DMS79 treated with DMSO at 0.1 percent for 48 hours (cell line): ENCODE measurements around the gene CLCNKA.
"Not testable (repeated sequence)": the region's sequence is repeated elsewhere in the genome, so short reads cannot be mapped to it uniquely, and the experiment has no call there.

Experiments
- DNase-seq: peaks from one replicate; lab custom pipeline; 2025; lab: John Stamatoyannopoulos, UW

Gene CLCNKA

DNA sequence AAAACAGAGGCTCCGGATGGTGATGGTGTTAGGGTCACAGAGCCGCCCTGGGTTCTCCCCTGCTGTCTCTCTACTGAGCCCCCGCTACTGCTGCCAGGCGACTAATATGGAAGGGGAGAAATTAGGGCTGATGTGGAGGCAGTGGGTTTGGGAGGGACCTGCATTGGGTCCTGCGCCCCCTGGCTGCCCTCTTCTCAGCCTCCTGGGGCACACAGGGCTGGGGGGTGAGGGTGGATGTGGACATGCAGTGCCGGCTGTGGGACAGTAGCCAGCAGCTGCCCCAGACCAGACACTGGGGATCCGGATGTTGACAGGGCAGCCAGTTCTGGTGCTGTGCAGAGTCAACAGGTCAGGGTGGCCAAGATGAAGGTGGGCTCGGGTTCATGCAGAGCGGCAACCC, 20.3 kb downstream of the CLCNKA start:
- DNase-seq = no peak

DNA sequence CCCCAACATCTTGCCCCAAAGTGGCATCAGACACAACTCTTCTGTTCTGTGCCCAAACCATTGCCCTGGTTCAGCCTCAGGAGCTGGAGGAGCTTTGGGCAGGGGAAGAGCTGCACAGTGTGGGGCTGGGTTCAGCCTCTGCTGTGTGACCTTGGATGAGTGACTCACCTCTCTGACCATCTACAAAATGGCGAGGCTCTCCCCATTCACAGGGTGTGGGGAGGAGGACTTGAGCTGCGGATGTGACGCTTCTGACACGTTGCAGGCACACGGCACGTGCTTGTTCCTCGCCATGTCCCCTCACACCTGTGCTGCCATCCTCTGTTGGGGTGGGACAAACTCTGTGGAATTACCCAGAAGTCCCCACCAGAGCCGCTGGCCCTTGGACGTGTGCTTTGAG, 20.8 kb downstream of the CLCNKA start:
- DNase-seq = not testable (repeated sequence)

DNA sequence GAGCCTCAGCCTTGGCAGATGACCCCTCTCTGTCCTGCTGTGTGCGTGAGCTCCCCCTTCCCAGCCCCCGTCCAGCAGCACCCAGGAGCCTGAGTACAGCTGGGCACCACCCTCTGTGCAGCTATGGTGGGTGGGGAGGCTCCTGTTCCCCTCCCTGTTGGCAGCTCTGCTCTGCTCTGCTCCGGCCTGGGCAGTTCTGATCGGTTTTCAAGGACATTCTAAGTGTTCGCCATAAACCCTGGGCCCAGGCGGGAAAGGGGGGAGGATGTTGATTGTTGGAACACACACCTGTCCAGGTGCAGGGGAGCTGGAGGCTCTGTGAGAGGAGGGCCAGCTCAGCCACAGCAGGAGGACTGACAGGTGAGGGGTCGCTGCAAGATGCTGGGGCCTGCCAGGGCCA, 21.7 kb downstream of the CLCNKA start, which contains the start of gene CLCNKB:
CLCNKB (plus strand) TSS at position 262 of the 400 bp plus-strand sequence. CDS start 711 bp downstream, outside the sequence.
- DNase-seq = peak; percentile 81

DNA sequence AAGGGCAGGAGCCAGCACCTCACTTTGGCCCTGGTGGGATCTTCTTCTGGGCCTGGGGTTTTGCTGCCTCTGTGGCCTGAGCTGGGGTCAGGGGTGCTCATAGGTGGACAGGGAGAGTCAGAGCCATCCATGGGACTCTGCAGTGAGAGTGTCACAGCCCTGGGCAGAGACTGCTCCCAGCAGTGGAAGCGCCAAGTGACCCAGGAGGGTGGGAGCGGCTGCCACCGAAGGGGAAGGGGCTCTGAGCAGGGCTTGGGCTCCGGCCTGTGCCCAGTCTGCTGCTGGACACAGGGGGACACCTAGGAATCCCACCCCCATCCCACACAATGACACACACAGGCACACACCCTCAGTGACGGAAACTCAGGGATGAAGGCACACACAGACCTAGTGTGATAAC, 22.1 kb downstream of the CLCNKA start:
- DNase-seq = no peak

DNA sequence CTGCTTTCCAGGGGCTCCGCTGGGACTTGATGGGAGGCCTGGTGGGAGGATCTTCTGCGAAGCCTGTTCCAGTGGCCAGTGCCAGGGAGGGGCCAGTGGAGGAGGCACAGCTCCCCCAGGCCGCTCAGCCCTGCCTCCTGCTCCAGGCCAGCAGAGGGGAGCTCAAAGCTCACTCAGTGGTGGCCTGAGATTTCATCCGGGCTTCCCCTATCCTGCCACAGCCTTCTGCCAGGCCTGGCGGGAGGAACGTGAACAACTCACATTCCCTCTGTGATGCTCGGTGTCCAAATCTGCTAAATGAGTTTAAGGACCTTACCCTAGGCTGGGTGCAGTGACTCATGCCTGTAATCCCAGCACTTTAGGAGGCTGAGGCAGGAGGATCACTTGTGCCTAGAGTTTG, 25.0 kb downstream of the CLCNKA start:
- no peak for DNase-seq

DNA sequence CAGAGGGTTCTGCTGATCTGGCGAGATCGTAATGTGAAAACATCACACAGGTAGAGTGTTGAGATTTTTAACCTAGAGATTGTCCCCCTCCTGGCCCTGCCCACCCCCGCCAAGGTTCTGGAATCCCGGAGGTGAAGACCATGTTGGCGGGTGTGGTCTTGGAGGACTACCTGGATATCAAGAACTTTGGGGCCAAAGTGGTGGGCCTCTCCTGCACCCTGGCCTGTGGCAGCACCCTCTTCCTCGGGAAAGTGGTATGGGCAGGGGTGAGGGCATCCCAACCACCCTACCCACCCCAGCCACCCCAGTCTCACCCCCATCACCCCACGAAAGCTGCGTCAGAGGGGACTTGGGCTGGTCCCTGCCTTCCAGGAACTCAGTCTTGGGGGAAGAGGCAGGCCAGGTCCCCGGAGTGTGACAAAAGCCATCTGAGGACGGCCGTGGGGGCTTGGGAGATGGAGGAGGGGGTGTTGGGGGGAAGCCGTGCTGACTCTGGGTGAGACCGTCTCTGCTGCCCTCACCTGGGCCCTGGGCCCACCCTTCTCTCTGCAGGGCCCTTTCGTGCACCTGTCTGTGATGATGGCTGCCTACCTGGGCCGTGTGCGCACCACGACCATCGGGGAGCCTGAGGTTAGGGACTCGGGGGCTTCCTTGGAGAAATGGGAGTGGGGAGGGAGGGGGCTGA, 26.1 kb downstream of the CLCNKA start:
- DNase-seq = no peak

DNA sequence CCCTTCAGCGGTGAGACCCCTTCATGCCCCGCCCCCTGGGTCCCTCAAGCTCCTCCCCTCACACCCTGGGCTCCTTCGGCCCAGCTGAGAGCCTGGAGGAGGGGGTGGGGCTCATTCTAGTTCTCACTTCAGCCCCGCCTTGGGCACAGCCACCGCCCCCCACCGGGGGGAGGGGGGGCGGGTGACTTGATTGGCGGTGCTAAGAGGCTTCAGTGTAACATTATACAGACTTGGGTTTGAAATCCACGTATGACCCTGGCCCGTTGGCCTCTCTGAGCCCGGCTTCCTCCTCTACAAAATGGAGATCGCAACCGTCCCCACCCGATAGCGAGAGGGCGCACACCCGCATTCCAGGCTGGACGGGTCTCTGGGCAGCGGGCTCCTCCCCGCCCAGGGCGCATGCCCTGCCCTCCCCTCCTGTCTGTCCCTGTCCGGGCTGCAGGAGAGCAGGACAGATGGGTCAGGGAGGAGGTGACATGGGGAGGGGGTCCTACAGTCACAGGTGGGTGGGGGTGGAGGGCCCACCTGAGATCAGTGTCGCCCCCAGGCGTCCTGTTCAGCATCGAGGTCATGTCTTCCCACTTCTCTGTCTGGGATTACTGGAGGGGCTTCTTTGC, 26.8 kb downstream of the CLCNKA start:
- DNase-seq = no peak

DNA sequence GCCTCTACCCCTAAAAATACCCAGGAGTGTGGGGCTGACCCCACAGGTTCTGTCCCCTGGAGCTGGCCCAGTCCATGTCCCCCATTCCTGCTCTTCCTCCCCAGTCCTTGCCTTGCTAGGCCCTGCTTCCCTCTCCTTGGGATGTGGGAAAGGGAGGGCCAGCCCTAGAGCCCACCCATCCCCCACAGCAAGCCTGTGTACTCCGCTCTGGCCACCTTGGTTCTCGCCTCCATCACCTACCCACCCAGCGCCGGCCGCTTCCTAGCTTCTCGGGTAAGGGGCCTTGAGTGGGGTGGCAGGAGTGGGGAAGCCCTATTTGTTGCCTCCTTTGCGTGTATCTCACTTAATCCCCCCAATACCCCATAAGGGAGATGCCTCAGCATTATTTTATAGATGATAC, 28.5 kb downstream of the CLCNKA start:
- no peak for DNase-seq

DNA sequence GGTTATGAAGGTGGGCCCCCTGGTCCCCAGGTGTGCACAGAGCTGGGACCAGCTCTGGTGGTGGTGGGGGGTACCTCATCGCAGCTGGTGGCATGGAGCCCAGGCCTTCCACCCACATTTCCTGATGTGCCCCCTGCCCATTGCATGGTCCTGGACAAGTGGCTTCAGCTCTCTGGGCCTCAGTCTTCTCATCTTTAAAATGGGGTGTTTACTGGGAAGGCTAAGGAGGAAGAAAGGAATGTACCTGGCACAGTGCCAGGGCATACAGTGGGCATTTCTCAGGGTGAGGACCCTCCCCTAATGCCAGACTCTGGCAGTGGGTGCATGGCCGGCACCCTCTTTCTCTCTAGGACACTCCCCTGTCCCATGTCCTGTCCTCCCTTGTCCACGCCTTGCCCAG, 29.2 kb downstream of the CLCNKA start:
- DNase-seq = no peak

DNA sequence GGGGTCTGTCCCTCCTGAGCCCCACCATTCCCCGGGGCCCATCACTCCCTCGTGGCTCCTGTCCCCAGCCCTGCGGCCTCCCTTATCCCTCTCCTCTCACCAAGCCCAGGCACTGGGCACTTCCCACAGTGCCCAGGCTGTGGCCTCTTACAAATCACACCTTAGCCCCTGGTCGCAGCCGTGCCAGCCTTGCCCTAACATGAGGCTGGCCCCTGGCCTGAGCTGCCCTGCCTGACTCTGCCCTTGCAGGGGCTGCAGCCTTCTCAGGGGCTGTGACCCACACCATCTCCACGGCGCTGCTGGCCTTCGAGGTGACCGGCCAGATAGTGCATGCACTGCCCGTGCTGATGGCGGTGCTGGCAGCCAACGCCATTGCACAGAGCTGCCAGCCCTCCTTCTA, 30.1 kb downstream of the CLCNKA start:
- DNase-seq = not testable (repeated sequence)

DNA sequence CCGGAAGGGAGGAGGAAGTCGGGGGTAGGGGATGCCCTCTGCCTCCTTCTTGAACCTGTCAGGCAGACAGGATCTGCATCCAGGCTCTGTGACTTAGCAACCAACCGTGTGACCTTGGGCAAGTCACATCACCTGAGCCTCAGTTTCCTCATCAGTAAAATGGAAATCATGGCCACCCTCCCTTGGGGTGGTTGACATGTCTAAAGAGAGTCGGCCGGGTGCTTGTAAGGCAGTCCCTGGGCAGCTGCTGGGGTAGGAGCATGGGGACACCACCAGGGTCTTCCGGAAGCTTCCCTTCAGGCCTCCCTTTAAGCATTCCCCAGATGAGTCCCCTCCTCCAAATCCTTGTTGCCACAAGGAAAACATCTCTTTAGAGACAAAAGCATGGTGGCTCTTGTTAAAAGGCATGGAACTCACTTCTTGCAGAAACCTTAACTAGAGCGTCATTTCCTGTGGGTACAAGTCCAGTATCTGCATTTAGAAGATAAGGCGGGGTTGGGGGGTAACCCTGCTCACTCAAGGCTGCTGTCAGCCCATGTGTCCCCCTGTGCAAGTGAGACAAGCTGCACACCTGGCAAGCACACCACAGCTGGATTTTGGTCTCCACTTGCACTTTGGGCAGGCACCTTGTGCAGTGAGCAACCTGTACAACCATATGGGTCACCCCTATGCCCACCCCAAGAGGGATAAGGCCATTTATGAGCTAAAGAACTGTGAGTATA, 32.1 kb downstream of the CLCNKA start:
- no peak for DNase-seq

DNA sequence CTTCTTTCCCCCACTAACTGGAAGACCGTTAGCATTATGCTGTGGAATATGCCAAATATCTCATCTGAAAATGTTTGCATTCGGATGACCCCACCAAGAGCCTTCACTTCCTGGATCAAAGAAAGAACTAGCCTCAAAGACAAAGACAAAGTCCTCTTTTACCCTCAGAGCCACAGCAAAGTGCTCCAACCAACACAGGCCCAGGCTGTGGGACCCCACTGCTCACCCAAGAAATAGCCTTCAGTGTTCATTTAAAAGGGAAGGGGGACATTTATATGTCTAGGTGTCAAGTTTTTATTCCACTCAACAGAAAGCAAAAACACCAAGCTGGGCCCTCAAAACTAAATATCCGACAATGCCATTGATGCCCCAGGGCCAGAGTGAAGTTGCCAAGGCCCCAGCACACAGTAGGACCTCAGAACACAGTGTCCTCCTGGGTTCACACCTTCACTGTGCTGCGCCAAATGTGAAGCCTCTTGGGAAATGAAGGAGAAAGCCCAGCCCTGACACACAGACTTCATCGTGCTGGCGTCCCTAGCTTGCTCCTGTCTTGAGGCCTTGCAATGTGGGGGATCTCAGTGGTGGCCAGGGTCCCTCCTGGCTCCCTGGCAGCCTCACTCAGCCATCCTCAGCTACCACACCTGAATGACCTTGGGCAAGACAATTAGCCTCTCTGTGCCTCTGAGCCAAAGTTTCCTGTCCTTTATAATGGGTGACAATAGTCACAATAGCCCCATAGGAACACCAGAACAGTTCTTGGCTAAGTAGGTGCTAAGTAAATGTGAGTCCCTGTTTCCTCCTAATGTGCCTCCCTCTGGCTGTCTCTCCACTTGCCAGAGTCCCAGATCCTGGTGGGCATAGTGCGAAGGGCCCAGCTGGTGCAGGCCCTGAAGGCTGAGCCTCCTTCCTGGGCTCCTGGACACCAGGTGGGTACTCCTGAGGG, 33.0 kb downstream of the CLCNKA start:
- no peak for DNase-seq

DNA sequence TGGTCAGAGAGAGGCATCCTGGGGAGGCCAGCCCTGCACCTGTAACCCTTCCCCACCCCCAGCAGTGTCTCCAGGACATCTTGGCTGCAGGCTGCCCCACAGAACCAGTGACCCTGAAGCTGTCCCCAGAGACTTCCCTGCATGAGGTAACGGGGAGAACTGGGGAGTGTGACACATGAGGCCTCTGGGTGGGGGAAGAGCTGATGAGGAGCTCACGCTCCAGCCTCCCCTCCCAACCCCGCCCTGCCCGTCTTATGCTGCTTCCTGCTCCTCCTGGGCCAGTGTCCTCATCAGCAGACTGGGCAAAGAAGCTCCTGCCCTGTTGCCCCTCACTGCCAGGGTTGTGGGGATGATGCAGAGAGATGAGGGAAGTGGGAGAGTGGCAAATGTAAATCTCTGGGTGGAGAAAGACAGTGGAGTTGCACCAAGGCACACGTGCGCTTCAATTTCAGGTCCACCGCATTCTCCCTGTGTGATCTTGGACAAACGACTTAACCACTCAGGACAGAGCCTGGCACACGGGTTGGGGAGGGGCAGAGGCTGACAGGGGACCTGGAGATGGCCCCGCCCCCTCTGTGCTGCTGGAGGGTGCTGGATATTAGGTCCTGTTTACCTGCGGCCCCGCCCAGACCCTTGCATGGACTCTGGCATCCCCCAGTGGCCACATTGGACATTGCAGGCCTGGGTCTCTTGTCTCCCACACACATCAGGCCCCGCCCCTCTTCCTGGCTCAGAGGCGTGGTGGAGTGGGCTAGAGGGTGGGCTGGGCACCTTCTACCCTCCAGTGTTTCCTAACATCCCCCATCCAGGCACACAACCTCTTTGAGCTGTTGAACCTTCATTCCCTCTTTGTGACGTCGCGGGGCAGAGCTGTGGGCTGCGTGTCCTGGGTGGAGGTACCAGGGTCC, 34.0 kb downstream of the CLCNKA start:
- peak; percentile 78 for DNase-seq

DNA sequence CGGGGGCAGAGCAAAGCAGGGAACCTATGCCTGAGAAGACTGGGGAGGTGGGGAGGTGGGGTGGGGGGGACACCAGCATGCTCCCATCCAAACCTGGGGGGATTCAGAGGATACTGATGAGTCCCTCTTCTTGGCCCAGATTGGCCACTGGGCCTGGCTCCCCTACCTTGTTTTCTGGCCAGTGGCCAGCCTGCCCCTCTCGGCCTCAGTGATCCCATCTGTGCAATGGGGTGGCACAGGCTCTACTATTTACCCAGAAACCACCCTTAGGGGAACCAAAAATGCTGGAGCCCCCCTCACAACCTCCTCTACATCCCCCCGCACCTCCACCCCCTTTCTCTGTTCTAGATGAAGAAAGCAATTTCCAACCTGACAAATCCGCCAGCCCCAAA, 34.7 kb downstream of the CLCNKA start:
- DNase-seq = not testable (repeated sequence)

DNA sequence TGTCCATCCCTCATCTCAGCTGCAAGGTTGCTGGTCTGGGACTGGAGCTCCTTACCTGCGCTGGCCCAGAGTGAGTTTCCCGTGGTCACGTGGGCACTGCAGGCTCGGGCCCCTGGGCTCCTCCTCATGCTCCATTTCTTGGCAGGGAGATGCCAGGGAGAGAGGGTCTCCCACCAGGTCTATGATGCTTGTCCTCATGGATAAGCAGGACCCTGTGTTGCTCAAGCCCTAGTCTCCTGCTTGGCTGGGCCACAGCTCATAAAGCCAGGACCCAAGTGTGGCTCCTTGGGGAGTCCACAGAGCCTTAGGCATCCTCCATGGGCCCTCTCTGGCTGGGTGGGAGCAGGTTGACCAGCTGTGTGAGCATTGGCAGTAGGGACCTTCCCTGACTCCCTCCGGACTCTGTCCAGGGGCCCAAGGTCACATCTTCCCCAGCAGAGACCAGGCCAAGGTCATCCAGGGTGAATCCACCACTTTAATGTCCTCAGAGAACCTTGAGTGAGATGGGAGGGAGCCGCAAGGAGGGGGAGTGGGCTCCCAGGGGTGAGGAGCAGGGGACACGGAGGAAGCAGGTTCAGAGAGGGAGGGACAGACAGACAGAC, 35.6 kb downstream of the CLCNKA start:
- not testable (repeated sequence) for DNase-seq

DNA sequence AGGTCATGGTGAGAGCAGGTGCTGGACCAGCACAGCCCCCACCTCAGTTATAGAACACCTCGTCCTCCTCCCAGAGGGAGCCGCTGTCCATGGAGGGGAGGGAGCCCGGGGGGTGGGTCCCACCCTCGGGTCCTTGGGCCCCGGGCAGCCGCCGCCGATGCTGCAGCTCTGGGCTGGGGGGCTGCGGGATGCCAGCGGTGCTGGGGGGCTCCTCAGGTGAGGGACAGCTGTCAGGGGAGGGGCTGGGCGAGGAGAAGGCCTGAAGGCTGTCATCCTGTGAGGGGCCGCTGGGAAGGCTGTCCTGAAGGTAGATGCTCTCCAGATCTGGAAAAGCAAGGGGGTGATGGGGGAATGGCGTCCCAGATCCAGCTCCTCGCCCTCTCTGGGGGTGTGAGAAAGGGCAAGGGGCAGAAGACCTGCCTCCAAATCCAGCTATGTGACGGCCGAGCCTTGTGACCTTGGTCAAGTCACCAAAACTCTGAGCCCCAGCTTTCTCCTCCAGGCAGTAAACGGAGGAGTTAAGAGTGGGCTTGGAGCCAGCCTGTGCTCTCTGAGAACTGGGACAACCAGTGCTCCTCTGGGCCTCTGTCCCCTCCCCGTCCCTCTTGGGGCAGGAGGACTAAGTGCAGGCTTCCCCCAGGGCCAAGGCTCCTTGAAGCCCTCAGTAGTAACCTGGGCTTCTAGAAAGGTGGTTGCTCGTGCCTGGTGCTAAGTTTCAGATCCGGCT, 36.7 kb downstream of the CLCNKA start:
- DNase-seq = not testable (repeated sequence)

DNA sequence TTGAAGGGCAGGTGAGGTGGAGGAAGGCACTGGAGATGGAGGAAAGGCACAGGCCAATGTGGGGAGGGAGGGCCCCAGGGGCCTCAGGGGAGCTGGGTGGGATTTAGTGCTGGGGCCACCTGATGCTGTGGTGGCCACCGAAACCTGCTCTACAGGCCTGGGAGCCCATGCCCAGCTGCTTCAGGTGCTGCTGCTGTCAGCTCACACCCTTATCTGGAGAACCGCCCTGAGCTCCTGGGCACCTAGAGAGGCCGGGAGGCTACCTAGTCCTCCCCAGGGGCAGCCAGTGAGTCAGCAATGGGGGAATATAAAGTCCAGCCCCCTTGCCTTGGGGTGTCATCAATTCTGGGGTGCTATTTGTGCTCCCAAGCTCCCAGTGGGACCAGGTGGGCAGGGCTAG, 39.4 kb downstream of the CLCNKA start:
- DNase-seq = no peak

DNA sequence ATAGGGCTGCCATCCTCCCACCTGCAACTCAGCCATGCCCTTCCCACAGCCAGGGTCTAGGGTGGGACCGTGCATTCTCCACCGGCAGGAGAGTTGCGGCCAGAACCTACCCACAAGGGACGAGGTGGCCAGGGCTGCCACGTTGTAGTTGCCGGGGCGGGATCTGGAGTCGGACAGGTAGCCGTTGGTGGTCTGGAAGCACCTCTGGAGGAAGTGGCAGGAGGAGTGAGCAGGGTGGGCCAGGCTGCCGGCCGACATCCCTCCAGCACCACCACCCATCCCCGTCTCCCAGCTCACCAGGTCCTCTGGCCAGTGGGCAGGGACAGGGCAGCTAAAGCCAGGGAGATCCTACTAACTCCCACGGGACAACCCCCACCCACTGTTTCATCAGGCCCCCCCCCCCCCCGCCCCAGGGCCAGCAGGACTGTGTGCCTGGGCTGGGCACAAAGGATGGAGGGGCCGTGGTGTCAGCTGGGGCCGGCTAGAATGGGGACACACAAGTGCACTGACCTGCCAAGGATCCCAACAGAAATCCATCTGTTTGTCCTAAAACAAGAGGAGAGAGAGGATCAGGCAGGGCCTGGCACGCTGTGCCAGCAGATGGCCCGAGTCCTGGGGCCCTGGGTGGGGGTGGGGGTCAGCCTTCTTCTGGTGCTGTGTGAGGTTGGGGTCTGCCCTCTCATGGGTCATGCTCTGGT, 40.3 kb downstream of the CLCNKA start:
- not testable (repeated sequence) for DNase-seq

DNA sequence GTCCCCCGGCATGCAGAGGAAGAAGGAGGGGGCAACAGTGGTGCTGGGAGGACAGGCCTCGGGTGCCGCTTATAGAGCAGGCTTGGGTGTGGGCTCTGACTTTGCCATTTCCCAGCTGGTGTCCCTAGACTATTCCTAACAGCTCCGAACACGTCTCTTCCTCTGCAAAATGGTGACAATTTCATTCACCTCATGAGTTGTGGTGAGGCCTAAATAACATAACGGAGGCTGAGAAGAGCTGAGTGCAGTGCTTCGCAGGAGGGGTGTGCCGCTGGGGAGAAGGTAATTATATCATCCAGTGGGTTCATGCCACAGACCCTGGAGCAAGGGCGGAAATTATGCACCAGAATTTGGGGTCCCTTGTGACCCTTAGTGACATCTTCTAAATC, 40.8 kb downstream of the CLCNKA start:
- DNase-seq = not testable (repeated sequence)
